IPS DF 6.9 (cell line): ENCODE measurements around the gene ZNF513.

Experiments used
- DNase-seq: peaks from one replicate; pipeline ENCODE4 v3.0.0-alpha.2; 2013; ENCODE audit warnings: low read depth, low spot score
- H3K27ac ChIP-seq: one replicate; pipeline ENCODE4 v1.5.1; 2013; ENCODE audit warnings: low read length, control low read depth
- H3K27me3 ChIP-seq: 2 replicates; pipeline ENCODE4 v1.6.1; 2013; ENCODE audit warnings: mild to moderate bottlenecking, low read length; ENCODE audit not compliant: control insufficient read depth, insufficient read depth
- H3K36me3 ChIP-seq: 2 replicates; pipeline ENCODE4 v1.6.1; 2013; ENCODE audit warnings: low read length; ENCODE audit not compliant: control insufficient read depth, insufficient read depth
- H3K4me1 ChIP-seq: 2 replicates; pipeline ENCODE4 v1.6.1; 2013; ENCODE audit warnings: low read length; ENCODE audit not compliant: control insufficient read depth, insufficient read depth
- H3K4me3 ChIP-seq: 2 replicates; pipeline ENCODE4 v1.5.1; 2013; ENCODE audit warnings: mild to moderate bottlenecking, low read length
- H3K9me3 ChIP-seq: 2 replicates; pipeline ENCODE4 v1.6.1; 2013; ENCODE audit warnings: low read length, inconsistent platforms; ENCODE audit not compliant: control insufficient read depth, insufficient read depth
- WGBS: extraction: QIAGEN DNeasy Blood & Tissue Kit; methylation state at CpG from one replicate; pipeline ENCODE4 v1.1.7; 2013; ENCODE audit warnings: mixed read lengths, missing lambda C conversion rate; ENCODE audit not compliant: insufficient read length, insufficient coverage; 5-methylcytosine and 5-hydroxymethylcytosine counted together

Gene ZNF513

DNA sequence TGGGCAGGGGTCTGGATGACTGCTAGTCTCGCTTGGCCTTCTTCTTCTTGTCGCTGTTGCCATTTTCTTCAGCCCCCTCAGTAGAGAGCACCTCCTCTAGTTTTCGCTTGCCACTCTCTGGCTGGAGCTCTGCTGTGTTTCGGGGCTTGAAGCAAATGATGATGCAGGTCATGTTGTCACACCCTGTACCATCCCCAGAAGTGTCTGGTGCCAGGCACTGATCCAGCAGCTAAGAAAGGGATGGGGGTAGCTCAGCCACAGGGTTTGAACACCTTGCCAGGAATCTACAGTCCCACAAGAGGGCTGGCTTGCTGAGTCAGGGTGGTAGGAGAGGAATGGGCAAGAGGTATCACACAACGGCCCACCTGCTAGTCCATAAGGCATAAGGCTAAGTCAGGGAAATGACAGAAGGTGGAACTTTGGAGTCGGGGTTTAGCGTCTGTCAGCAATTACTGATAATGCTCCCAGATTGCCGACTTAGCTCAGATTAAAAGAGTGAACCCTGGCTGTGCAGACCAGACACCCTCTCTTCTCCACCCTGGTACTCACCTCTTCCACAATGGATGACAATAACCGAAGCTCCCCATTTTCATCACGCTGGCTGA, 1.1 kb upstream of the ZNF513 start:
- DNase-seq: no peak
- Histone ChIP-seq H3K27me3 (no peaks in the 10 kb centered on the region), H3K36me3 (peaks cover 33% of the 10 kb centered on the region), H3K4me3 (no peak overlapping the region), H3K27ac (no peak overlapping the region), H3K4me1 (no peaks in the 10 kb centered on the region), H3K9me3 (no peaks in the 10 kb centered on the region)
- WGBS: no CpG with 5 or more reads among the region's 10 CpGs

DNA sequence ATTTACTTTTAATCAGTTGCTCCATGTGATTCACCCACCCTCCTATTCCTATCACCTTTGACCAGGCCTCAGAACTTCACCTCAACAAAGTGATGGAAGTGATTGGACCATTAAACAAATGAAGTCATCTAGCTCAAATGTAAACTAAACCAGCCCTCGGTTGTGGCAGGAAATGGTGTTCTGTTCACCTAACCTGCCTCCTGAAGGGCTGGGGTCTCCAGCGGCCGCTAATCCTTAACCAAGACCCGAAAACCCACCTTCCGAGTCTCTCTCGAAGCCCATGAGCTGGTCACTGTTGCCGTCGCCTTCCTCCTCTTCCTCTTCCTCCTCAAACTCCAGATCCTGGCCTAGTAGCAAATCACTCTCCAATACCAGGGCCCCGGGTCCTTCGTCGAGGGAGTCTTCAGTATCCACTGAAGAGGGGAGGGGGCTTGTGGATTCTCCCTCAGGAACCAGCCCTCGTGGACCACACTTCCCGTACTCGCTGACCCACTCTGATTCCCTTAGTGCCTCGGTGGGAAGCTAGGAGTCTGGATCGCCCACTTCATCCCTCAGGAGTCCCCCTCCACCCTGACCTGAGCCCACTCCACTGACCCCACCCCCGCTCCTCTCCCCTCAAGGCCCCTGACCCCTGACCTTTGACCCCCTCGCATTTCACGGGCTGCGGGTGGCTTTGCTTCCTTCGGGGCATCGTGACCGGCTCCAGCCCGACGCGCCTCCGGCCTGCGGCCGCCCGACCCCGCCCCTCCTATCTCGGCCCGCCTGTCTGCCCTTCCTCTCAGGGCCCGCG, 503 bp downstream of the ZNF513 start:
- H3K4me1 ChIP-seq: no peaks in the 10 kb centered on the region
- H3K36me3 ChIP-seq: peaks cover 47% of the 10 kb centered on the region
- H3K4me3 ChIP-seq: peak overlapping the region; percentile 83; the same call in 1 of the 2 replicates
- DNase-seq: no peak
- no CpG with 5 or more reads among the region's 35 CpGs for WGBS
- no peak overlapping the region for H3K27ac ChIP-seq
- H3K27me3 ChIP-seq: no peaks in the 10 kb centered on the region
- H3K9me3 ChIP-seq: no peaks in the 10 kb centered on the region

DNA sequence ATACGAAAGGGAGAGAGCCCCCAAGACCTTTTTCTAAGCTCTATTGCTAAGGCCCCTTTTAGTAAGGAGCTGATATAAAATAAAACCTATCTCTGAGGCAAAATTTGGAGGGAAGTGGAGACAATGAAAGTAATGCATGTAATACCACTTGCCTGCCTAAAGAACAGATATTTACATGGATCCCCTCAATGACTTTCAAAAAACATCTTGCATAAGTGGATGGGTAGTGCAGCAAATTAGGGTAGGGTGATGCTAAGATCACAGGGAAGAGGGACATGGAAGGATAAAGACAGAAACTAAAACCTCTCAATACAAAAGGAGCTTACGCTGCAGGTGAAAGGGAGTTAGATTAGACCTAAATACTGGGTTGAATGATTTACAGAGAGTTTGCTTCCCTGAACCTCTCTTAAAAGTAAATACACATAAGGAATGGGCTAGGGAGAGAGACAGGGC, 1.1 kb downstream of the ZNF513 start:
- DNase-seq: no peak
- Histone ChIP-seq H3K36me3 (peaks cover 45% of the 10 kb centered on the region), H3K27me3 (no peaks in the 10 kb centered on the region), H3K4me3 (peak overlapping the region; percentile 83; the same call in 1 of the 2 replicates), H3K9me3 (no peaks in the 10 kb centered on the region), H3K4me1 (no peaks in the 10 kb centered on the region), H3K27ac (no peak overlapping the region)
- WGBS: no CpG with 5 or more reads among the region's 2 CpGs

DNA sequence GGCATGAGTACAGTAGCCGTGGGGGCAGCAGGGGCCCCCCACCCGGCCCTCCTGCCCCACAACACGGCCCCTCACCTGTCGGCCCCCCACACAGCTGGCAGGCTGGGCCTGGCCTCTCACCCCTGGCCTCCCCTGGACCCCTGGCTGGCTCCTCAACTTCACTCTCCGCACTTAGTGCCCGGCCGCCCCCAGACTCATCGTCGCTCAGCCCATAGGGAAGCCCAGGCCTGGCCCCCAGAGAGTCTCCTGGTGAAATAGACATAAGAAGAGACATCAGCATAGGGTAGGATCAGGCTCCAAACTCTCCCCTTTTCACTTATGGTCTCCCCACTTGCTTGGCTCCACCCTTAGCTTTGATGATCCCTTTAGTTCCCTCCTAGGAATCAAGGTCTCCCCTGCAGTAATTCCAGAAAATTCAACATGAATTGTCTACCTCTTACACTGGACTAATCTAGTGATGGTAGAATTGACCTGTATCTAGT, 1.7 kb downstream of the ZNF513 start:
- no peaks in the 10 kb centered on the region for H3K27me3 ChIP-seq
- H3K9me3 ChIP-seq: no peaks in the 10 kb centered on the region
- peaks cover 46% of the 10 kb centered on the region for H3K36me3 ChIP-seq
- no peak overlapping the region for H3K27ac ChIP-seq
- WGBS: no CpG with 5 or more reads among the region's 9 CpGs
- DNase-seq: no peak
- no peak overlapping the region for H3K4me3 ChIP-seq
- no peaks in the 10 kb centered on the region for H3K4me1 ChIP-seq

DNA sequence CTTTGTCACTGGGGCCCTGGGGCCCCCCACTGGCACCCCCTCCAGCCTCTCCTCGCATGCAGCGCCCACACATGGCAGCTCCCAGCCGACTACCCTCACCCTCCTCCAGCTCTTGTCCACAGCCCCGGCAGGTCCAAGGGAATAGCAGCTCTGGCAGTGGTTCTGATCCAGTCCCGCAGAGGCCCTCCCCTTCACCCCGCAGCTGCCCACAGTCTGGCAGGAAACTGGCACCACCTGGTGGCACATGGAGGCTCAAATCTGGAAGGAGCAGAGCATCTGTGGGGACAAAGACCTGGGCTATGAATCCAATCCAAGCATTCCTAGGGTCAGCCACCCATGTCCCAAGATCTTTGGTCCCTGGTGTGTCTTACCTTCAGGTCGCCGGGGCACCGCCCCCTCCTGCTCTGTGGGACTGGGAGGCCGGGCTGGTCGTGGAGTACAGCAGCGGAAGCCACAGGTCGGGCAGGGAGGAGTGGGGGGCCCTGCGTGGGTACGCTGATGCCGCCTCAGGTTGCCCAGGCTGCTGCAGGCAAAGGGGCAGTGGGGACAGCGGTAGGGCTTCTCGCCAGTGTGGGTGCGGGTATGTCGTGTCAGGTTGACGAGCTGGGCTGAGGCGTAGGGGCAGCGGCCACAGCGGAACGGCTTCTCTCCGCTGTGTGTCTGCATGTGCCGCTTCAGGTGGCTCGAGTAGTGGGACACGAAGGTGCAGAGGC, 2.3 kb downstream of the ZNF513 start:
- no peaks in the 10 kb centered on the region for H3K4me1 ChIP-seq
- no peaks in the 10 kb centered on the region for H3K27me3 ChIP-seq
- DNase-seq: no peak
- H3K9me3 ChIP-seq: no peaks in the 10 kb centered on the region
- no peak overlapping the region for H3K27ac ChIP-seq
- H3K36me3 ChIP-seq: peaks cover 49% of the 10 kb centered on the region
- H3K4me3 ChIP-seq: no peak overlapping the region
- WGBS: no CpG with 5 or more reads among the region's 29 CpGs

DNA sequence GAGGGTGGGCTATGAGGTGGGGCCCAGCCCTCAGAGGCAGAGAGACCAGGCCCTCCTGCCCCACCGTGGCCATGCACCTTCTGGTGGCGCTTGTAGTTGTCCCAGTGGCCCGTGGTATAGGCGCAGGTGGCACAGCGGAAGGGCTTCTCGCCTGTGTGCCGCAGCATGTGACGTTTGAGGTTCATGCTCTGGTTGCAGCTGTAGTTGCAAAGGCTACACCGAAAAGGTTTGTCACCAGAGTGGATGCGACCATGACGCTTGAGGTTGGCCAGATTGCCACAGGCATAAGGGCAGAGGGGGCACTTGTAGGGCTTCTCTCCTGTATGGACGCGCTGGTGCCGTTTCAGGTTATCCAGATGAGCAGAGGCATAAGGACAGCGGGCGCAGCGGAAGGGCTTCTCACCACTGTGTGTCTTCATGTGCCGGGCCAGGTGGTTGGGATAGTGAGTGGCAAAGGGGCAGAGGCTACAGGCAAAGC, 2.9 kb downstream of the ZNF513 start:
- no peaks in the 10 kb centered on the region for H3K27me3 ChIP-seq
- WGBS: no CpG with 5 or more reads among the region's 18 CpGs
- H3K36me3 ChIP-seq: peaks cover 49% of the 10 kb centered on the region
- no peaks in the 10 kb centered on the region for H3K9me3 ChIP-seq
- H3K27ac ChIP-seq: no peak overlapping the region
- no peak for DNase-seq
- no peaks in the 10 kb centered on the region for H3K4me1 ChIP-seq
- no peak overlapping the region for H3K4me3 ChIP-seq

DNA sequence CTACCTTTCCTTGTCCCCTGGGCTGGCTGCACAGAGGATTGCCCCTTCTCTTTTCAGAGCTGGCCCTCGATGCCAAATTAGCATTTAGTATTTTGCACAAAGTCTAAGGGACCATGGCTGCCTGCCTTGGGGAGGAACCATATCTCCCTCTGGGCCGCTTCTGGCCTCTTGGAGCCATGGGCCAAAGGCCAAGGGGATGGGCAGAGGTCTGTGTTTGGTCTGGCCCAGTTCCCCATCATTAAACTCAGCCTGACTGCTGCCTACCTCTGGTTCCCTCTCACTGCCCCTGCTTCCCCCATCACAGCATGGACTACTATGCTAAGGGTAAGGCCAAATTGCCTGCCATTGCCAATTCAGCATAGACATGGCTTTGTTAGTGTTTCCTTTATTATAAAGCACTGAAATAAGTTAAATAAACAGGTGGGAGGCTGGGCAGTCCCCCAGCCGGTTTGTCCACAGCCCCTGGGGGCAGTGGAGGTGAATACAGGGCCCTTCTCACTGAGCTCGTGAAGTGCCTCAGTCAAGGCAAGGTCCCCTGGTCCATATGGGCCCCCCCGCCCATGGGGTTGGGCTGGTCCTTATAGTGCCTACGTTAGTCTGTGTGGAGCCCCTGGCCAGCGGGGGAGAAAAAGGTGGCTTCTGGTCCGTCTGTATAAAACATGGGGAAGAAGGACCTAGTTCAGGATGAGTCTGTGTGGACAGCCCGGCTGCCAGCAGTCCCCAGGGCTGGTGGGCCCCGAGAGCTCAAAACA, 3.5 kb downstream of the ZNF513 start:
- no CpG with 5 or more reads among the region's 10 CpGs for WGBS
- H3K4me3 ChIP-seq: no peak overlapping the region
- H3K27me3 ChIP-seq: no peaks in the 10 kb centered on the region
- H3K9me3 ChIP-seq: no peaks in the 10 kb centered on the region
- no peak overlapping the region for H3K27ac ChIP-seq
- no peak for DNase-seq
- no peaks in the 10 kb centered on the region for H3K4me1 ChIP-seq
- peaks cover 46% of the 10 kb centered on the region for H3K36me3 ChIP-seq

DNA sequence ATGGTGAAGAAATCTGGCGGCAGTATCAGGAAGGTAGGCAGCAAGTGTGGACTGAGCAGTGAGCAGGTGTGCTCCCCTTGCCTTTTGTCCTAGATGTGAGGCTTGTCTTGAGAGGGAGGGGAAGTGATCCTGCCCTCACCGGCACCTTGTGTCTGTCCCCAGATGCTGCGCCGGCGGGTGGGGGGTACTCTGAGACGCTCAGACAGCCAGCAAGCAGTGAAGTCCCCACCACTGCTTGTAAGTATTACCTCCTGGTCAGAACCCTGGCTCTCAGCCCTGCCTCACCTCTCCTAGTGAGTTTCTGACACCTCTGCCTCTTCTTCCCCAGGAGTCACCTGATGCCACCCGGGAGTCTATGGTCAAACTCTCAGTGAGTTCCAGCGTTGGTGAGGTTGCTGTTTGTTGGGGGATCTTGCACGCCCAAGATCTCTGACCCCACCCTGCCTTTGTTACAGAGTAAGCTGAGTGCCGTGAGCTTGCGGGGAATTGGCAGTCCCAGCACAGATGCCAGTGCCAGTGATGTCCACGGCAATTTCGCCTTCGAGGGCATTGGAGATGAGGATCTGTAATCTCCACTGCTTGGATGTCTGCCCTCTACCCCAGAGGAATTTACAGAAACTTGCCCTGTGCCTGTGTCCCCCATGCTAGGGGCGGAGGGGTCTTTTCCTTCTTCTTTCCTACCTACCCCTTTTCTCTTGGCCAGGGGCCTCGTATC, 4.2 kb downstream of the ZNF513 start:
- Histone ChIP-seq H3K36me3 (peaks cover 42% of the 10 kb centered on the region), H3K4me1 (no peaks in the 10 kb centered on the region; the same call in 1 of the 2 replicates), H3K27me3 (no peaks in the 10 kb centered on the region), H3K9me3 (no peaks in the 10 kb centered on the region), H3K4me3 (no peak overlapping the region), H3K27ac (no peak overlapping the region)
- DNase-seq: no peak
- no CpG with 5 or more reads among the region's 16 CpGs for WGBS

DNA sequence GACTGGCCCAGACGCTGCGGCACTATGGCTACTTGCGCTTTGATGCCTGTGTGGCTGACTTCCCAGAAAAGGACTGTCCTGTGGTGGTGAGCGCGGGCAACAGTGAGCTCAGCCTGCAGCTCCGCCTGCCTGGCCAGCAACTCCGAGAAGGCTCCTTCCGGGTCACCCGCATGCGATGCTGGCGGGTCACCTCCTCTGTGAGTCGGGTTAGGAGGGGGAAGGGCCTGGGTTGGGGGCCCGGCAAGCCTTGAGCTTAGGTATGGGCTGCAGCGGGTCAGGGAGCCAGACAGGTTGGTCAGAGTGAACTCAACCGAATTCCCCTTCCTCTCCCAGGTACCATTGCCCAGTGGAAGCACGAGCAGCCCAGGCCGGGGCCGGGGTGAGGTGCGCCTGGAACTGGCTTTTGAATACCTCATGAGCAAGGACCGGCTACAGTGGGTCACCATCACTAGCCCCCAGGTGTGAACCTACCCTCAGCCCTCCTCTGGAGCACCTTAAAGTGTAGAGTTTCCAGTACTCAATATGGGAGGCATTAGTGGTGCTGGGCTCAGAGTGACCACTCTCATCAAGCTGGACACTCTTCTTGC, 4.9 kb downstream of the ZNF513 start:
- H3K4me1 ChIP-seq: peaks cover 1% of the 10 kb centered on the region; the same call in 1 of the 2 replicates
- H3K4me3 ChIP-seq: no peak overlapping the region
- H3K9me3 ChIP-seq: no peaks in the 10 kb centered on the region
- H3K36me3 ChIP-seq: peaks cover 42% of the 10 kb centered on the region
- no peak for DNase-seq
- H3K27me3 ChIP-seq: no peaks in the 10 kb centered on the region
- no peak overlapping the region for H3K27ac ChIP-seq
- no CpG with 5 or more reads among the region's 20 CpGs for WGBS
